Measurements from ENCODE around the gene PIRT.

The PIRT gene

GRCh38 chr17:10793816-10794215 lies 44.1 kb downstream of the PIRT start:
- no peak for DNase-seq (ENCODE audit: low read depth)
- TF ChIP-seq, protein P1, sequence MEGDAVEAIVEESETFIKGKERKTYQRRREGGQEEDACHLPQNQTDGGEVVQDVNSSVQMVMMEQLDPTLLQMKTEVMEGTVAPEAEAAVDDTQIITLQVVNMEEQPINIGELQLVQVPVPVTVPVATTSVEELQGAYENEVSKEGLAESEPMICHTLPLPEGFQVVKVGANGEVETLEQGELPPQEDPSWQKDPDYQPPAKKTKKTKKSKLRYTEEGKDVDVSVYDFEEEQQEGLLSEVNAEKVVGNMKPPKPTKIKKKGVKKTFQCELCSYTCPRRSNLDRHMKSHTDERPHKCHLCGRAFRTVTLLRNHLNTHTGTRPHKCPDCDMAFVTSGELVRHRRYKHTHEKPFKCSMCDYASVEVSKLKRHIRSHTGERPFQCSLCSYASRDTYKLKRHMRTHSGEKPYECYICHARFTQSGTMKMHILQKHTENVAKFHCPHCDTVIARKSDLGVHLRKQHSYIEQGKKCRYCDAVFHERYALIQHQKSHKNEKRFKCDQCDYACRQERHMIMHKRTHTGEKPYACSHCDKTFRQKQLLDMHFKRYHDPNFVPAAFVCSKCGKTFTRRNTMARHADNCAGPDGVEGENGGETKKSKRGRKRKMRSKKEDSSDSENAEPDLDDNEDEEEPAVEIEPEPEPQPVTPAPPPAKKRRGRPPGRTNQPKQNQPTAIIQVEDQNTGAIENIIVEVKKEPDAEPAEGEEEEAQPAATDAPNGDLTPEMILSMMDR (conservative IDR thresholded peaks at IDR 0.05; ENCODE audit: control insufficient read depth, insufficient read depth, low read depth, low read length): no peak
- no peak overlapping the region for H3K4me3 ChIP-seq (ENCODE audit: control insufficient read depth, low read depth, low read length)

DNA sequence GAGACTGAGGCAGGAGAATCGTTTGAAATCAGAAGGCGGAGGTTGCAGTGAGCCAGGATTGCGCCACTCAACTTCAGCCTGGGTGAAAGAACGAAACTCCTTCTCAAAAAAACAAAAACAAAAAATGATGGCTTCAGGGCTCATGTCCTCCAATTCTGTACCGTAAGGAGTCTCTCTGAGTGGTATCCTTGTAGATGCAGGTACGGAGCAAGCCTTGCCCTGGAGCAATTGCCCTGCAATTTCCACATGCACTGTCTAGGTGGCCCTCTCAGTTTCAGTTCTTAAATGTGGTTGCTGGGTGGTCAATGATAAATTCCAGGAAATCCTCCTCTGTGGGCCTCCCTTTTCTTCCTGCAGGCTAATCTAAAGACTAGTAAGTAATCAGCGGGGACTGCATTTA lies 44.6 kb downstream of the PIRT start:
- no peak overlapping the region for H3K4me3 ChIP-seq (ENCODE audit: control insufficient read depth, low read depth, low read length)
- TF ChIP-seq, protein P1 (conservative IDR thresholded peaks at IDR 0.05; ENCODE audit: control insufficient read depth, insufficient read depth, low read depth, low read length): no peak
- DNase-seq (ENCODE audit: low read depth): no peak

- no peak overlapping the region for H3K4me3 ChIP-seq (ENCODE audit: control insufficient read depth, low read depth, low read length)
- no peak for DNase-seq (ENCODE audit: low read depth)
- TF ChIP-seq, protein P1 (conservative IDR thresholded peaks at IDR 0.05; ENCODE audit: control insufficient read depth, insufficient read depth, low read depth, low read length): no peak
Observed at GRCh38 chr17:10792151-10792550, 45.7 kb downstream of the PIRT start.

GRCh38 chr17:10790491-10791401 lies 47.1 kb downstream of the PIRT start:
- TF ChIP-seq, protein P1 (conservative IDR thresholded peaks at IDR 0.05; ENCODE audit: control insufficient read depth, insufficient read depth, low read depth, low read length): no peak
- DNase-seq (ENCODE audit: low read depth): no peak
- H3K4me3 ChIP-seq (ENCODE audit: control insufficient read depth, low read depth, low read length): no peak overlapping the region

DNA sequence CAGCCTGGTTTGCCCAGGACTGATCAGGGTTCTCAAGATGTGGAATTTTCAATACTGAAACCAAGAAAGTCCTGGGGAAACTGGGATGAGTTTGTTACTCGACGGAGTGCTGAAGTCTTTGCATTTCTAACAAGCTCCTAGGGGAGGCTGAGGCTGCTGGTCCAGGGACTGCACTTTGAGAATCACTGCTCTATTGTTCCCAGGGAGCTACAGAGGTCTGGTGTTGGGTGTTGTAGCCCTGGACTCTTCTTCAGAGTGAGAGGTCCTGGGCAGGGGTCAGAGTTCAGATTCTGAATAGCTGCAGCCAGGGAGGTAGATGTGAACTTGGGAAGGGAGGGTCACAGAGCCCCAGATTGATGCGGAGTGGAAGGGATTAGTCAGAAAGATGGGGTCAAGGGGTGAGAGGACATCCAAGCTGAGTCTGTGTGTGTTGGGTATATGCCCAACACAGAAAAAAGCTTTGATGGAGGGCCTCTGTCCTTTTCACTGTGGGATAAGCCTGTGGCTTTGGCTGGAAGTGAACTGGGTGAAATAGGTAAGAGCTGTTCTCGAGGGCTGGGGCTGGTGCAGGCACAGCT lies 48.1 kb downstream of the PIRT start:
- H3K4me3 ChIP-seq (ENCODE audit: control insufficient read depth, low read depth, low read length): no peak overlapping the region
- peak; percentile 5 for DNase-seq (ENCODE audit: low read depth)
- TF ChIP-seq, protein P1 (conservative IDR thresholded peaks at IDR 0.05; ENCODE audit: control insufficient read depth, insufficient read depth, low read depth, low read length): no peak

GRCh38 chr17:10787306-10788045 lies 50.4 kb downstream of the PIRT start:
- DNase-seq (ENCODE audit: low read depth): no peak
- TF ChIP-seq, protein P1 (conservative IDR thresholded peaks at IDR 0.05; ENCODE audit: control insufficient read depth, insufficient read depth, low read depth, low read length): no peak
- H3K4me3 ChIP-seq (ENCODE audit: control insufficient read depth, low read depth, low read length): no peak overlapping the region
